Measurements from ENCODE around the gene CD47.

The CD47 gene

GRCh38 chr3:108053067-108053466 is 37.8 kb downstream of the CD47 start:
- no peak for FAIRE-seq
- DNase-seq (ENCODE audit: low spot score): no peak

- FAIRE-seq: no peak
Observed at GRCh38 chr3:108051005-108051404, 39.8 kb downstream of the CD47 start.

GRCh38 chr3:108047987-108048386 is 42.8 kb downstream of the CD47 start:
- DNase-seq (ENCODE audit: low spot score) (no peak), FAIRE-seq (no peak)

More at GRCh38 chr3:108051005-108051404, 39.8 kb downstream of the CD47 start:
- DNase-seq (ENCODE audit: low spot score): peak; percentile 10

GRCh38 chr3:108046247-108046646 is 44.6 kb downstream of the CD47 start:
- no peak for FAIRE-seq
- DNase-seq (ENCODE audit: low spot score): no peak

GRCh38 chr3:108044699-108045098 is 46.1 kb downstream of the CD47 start:
- FAIRE-seq: no peak

GRCh38 chr3:108042300-108042699 is 48.5 kb downstream of the CD47 start:
- FAIRE-seq (peak; percentile 82), DNase-seq (ENCODE audit: low spot score) (no peak)

More at GRCh38 chr3:108044699-108045098, 46.1 kb downstream of the CD47 start:
- DNase-seq (ENCODE audit: low spot score): no peak

GRCh38 chr3:108041253-108041652 is 49.6 kb downstream of the CD47 start:
- FAIRE-seq: no peak
- no peak for DNase-seq (ENCODE audit: low spot score)

GRCh38 chr3:108037770-108038169 is 53.1 kb downstream of the CD47 start:
- FAIRE-seq (no peak), DNase-seq (ENCODE audit: low spot score) (no peak)

GRCh38 chr3:108036984-108037741 is 53.7 kb downstream of the CD47 start:
- DNase-seq (ENCODE audit: low spot score) (no peak), FAIRE-seq (no peak)

GRCh38 chr3:108036401-108036800 is 54.4 kb downstream of the CD47 start:
- FAIRE-seq: no peak
- DNase-seq (ENCODE audit: low spot score): no peak

- DNase-seq (ENCODE audit: low spot score) (no peak), FAIRE-seq (peak; percentile 23)
Observed at GRCh38 chr3:108035751-108036150, 55.1 kb downstream of the CD47 start.

- DNase-seq (ENCODE audit: low spot score) (no peak), FAIRE-seq (no peak)
Observed at GRCh38 chr3:108031895-108032294, 58.9 kb downstream of the CD47 start.

GRCh38 chr3:108030960-108031359 is 59.9 kb downstream of the CD47 start:
- DNase-seq (ENCODE audit: low spot score): no peak
- FAIRE-seq: no peak

- no peak for DNase-seq (ENCODE audit: low spot score)
- no peak for FAIRE-seq
Observed at GRCh38 chr3:108029466-108029865, 61.4 kb downstream of the CD47 start.

- FAIRE-seq (no peak), DNase-seq (ENCODE audit: low spot score) (no peak)
Observed at GRCh38 chr3:108028896-108029295, 61.9 kb downstream of the CD47 start.

- FAIRE-seq: no peak
- DNase-seq (ENCODE audit: low spot score): no peak
Observed at GRCh38 chr3:108025177-108025576, 65.7 kb downstream of the CD47 start.

- FAIRE-seq (no peak), DNase-seq (ENCODE audit: low spot score) (no peak)
Observed at GRCh38 chr3:108024146-108024850, 66.5 kb downstream of the CD47 start.

- FAIRE-seq (no peak), DNase-seq (ENCODE audit: low spot score) (no peak)
Observed at GRCh38 chr3:108022256-108023150, 68.3 kb downstream of the CD47 start.

GRCh38 chr3:108021533-108021932 is 69.3 kb downstream of the CD47 start:
- DNase-seq (ENCODE audit: low spot score): no peak
- no peak for FAIRE-seq

- FAIRE-seq (no peak), DNase-seq (ENCODE audit: low spot score) (no peak)
Observed at GRCh38 chr3:108021131-108021530, 69.7 kb downstream of the CD47 start.

GRCh38 chr3:108018552-108018951 is 72.3 kb downstream of the CD47 start:
- FAIRE-seq: no peak
- no peak for DNase-seq (ENCODE audit: low spot score)

GRCh38 chr3:108017587-108017986 is 73.2 kb downstream of the CD47 start:
- DNase-seq (ENCODE audit: low spot score): no peak
- no peak for FAIRE-seq

All from urothelium cell line (cell line).